ENCODE data around the gene CLK4.

The CLK4 gene

GRCh38 chr5:178637356-178638074 is 10.7 kb upstream of the CLK4 start:
- DNase-seq (ENCODE audit: low read depth, low spot score) = no peak

- no peak for DNase-seq (ENCODE audit: low read depth, low spot score)
Measured at GRCh38 chr5:178632285-178632684, 5.4 kb upstream of the CLK4 start.

GRCh38 chr5:178630951-178631350 is 4.1 kb upstream of the CLK4 start:
- no peak for DNase-seq (ENCODE audit: low read depth, low spot score)

GRCh38 chr5:178630475-178630930 is 3.7 kb upstream of the CLK4 start:
- DNase-seq (ENCODE audit: low read depth, low spot score) = no peak

GRCh38 chr5:178627259-178627598 is 379 bp upstream of the CLK4 start:
- no peak for DNase-seq (ENCODE audit: low read depth, low spot score)

- no peak for DNase-seq (ENCODE audit: low read depth, low spot score)
Measured at GRCh38 chr5:178625679-178626483, 969 bp downstream of the CLK4 start.

GRCh38 chr5:178624631-178625546 is 2.0 kb downstream of the CLK4 start:
- no peak for DNase-seq (ENCODE audit: low read depth, low spot score)

GRCh38 chr5:178622679-178623247 is 4.1 kb downstream of the CLK4 start:
- DNase-seq (ENCODE audit: low read depth, low spot score) = no peak

DNA sequence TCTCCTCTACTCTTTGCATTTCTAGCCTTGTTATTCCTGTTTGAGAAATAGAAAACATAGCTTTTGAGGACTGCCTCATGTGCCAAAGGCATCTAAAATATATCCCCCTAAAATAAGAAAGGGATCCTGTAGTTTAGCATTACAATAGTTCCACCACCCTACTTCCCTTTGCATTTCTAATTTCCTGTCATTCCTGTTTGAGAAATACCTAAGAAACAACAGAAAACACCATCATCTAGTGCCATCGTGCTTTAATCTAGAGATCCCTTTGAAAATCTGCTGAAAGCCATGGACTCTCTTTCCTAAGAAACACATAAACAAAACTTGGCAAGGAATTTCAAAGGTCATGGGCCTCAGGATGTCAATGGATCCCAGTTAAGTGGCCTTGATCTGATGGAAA is 7.5 kb downstream of the CLK4 start:
- DNase-seq (ENCODE audit: low read depth, low spot score) = no peak

- DNase-seq (ENCODE audit: low read depth, low spot score) = no peak
Measured at GRCh38 chr5:178612299-178612698, 14.6 kb downstream of the CLK4 start.

DNA sequence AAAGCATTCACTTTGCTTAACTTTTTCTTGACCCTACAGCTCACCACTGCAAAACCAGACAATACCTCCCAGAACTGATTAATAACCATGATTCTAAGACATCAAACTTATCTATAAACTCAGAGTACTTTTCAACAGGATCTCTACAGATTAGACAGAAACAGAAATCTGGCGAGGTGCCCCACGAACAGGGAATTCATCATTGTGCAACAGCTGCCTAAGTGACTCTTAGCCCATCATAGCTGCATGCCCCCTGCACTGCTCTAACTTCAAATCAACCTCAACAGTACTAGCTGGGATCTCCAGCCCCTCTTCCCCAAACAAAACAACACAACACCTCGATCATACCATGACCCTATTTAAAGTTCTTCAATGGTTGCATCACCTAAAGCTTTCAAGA is 20.6 kb downstream of the CLK4 start:
- DNase-seq (ENCODE audit: low read depth, low spot score) = no peak

GRCh38 chr5:178605788-178606187 is 21.1 kb downstream of the CLK4 start:
- no peak for DNase-seq (ENCODE audit: low read depth, low spot score)

DNA sequence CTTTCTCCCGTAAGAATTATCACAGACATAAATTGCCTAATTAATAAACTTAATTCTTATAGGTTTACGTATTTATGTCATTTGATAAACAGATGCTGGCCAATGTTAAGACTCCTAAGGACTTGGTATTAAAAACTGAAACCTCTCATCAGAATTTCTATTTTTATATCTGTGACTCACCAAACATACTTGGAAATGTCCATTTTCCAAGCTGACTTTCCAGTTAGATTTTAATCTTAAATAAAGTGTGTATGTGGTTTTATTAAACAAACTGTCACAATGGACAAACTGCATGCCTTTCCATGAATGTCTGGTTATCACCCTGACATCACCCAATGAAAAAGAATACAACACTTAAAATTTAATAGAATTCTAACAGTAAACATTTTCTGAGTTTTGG is 24.1 kb downstream of the CLK4 start:
- DNase-seq (ENCODE audit: low read depth, low spot score) = no peak

DNA sequence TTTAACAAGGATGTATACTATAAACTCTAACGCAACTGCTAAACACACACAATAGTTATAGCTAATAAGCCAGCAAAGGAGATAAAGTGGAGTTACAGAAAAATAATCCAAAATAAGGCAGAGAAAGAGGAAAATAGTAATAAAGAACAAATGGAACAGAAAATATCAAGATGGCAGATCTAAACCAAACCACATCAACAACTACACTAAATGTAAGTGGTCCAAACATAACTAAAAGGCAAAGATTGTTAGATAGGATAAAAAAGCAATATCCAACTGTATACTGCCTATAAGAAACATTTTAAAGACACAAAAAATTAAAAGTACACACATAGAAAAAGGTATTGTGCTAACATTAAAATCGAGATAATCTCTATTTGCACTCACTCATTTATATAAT is 31.1 kb downstream of the CLK4 start:
- DNase-seq (ENCODE audit: low read depth, low spot score) = no peak

GRCh38 chr5:178595150-178595549 is 31.7 kb downstream of the CLK4 start:
- DNase-seq (ENCODE audit: low read depth, low spot score) = no peak

- no peak for DNase-seq (ENCODE audit: low read depth, low spot score)
Measured at GRCh38 chr5:178590924-178591423, 35.9 kb downstream of the CLK4 start.

- DNase-seq (ENCODE audit: low read depth, low spot score) = peak; percentile 10
Measured at GRCh38 chr5:178590141-178590923, 36.5 kb downstream of the CLK4 start, which contains the start of gene COL23A1. Gene COL23A1 (minus strand): TSS chr5:178590393.

GRCh38 chr5:178589180-178590140 is 37.4 kb downstream of the CLK4 start:
- DNase-seq (ENCODE audit: low read depth, low spot score) = no peak

- DNase-seq (ENCODE audit: low read depth, low spot score) = no peak
Measured at GRCh38 chr5:178588769-178589168, 38.1 kb downstream of the CLK4 start.

Measured in smooth muscle cell of the brain vasculature (primary cell).